ENCODE measurements around the gene TMEM259. TPM values are rescaled to one million over a fixed set of nuclear protein-coding genes. Genes with fewer than 3 reads are reported as not detected.

The TMEM259 gene
- total and polyA plus RNA-seq, 7 experiments from 2014 or later: 40.7 to 347 (median 302) TPM

DNA sequence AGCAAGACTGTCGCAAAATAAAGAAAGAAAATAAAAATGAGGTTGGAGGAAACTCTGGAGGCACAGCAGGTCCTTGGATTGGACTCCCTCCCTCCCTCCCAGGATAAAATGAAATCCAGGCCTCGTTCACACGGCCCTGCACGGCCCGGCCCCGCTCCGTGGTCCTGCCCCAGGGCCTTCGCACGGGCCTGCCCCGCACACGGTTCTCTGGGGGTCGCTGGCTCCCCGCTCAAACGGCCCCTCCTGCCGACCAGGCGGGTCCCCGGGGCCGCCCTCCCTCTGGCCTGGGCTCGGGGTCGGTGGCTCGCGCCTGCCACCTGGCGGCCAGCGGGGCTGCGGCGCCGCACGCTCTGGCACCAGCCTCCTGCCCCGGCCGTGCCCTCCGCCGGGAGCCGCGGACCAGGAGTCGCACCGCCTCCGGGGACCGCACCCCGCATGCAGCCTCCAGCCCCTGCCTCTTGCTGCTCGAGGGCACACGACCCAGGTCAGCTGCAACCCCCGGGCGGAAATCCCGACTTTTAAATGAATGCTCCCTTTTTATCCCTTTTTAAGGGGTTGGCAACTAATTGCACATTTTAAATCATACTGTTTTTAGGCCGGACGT, 38.3 kb downstream of the TMEM259 start:
- peak overlapping the region in 9 of 10 donors; percentile 20 to 98 (median 55) for H3K4me3 Mint-ChIP-seq
- ChIA-PET CTCF (interaction anchor here (0.7 to 6.8 kb wide), 9 partner anchors 12 to 213 kb away, joined by 3 to 106 read pairs (median 4); partner anchors contain the start of gene RNU6-2), POLR2A (interaction anchor here (0.6 to 2.8 kb wide), 3 partner anchors 13 to 420 kb away, joined by 3 to 28 read pairs (median 4); no protein-coding TSS in a partner anchor)
- Histone ChIP-seq H3K9me3 (ENCODE audit: control insufficient read depth in 2 of 3, low read length in 3 of 3) (no peaks in the 10 kb centered on the region), H3K27ac (ENCODE audit: low read depth, low read length) (peak overlapping the region; percentile 57), H3K27me3 (ENCODE audit: control insufficient read depth in 2 of 2, insufficient read depth in 2 of 2, low read length in 2 of 2) (no peaks in the 10 kb centered on the region), H3K36me3 (ENCODE audit: control insufficient read depth in 2 of 3, insufficient read depth in 3 of 3, low read length in 3 of 3) (peaks cover 0 to 24% (median 0%) of the 10 kb centered on the region in 3 experiments), H3K4me3 (ENCODE audit: low read length) (no peak overlapping the region), H3K4me1 (ENCODE audit: control insufficient read depth in 2 of 2, insufficient read depth in 2 of 2, low read length in 2 of 2) (peaks cover 4 to 17% of the 10 kb centered on the region in 2 donors)
- peak; percentile 84 for ATAC-seq
- H3K27me3 Mint-ChIP-seq: no peaks in the 10 kb centered on the region
- no peaks in the 10 kb centered on the region for H3K9me3 Mint-ChIP-seq
- H3K27ac Mint-ChIP-seq: peak overlapping the region in 6 of 9 donors; percentile 23 to 76 (median 43)
- peak; percentile 47 to 91 (median 70) for DNase-seq
- H3K36me3 Mint-ChIP-seq: peaks cover 0 to 4% (median 0%) of the 10 kb centered on the region in 5 donors
- peaks cover 6 to 21% (median 16%) of the 10 kb centered on the region in 7 donors for H3K4me1 Mint-ChIP-seq
- intact Hi-C loops (cut with micrococcal nuclease): loop anchor here (1.0 to 10.0 kb wide), 6 partner anchors 61 to 300 kb away; no protein-coding TSS in a partner anchor

DNA sequence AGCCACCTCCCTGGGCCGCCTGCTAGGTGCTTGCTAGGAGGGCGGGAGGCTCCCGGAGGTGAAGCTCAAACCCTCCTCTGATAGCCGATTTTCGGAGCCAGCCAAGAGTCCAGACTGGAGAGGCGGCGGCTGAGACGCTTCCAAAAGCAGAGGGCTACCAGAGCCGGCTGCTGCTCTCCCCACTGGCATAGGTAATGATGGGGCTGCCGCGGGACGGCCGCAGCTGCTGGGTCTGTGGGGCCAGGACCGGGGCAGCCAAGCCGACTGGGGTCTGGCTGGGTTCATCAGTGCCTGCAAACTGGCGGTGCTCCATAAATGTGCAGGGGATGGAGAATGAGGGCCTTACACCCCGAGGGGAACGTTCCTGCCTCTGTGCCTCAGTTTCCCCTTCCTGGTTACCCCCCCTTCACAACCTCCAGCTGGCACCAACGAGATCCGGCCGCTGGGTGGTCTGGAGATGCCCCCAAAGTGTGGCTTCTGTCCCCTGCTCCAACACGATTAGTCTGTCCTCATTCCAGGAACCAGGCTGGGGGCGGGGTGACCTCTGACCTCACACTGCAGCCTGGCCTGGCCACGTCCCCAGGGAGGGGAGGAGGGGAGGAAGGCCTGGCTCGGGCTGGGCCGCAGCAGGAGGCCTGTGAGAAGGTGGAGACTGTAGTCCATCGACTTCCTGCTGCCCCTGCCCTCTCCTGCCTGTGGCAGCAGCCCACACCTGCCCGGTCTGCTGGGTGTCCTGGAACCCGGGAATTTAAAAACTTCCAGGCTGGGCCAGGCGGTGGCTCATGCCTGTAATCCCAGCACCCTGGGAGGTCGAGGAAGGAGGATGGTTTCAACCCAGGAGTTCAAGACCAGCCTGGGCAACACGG, 40.6 kb downstream of the TMEM259 start:
- ChIA-PET POLR2A (interaction anchor here (1.9 kb wide), 1 partner anchor 57 kb away, joined by 13 read pairs; no protein-coding TSS in a partner anchor), CTCF (interaction anchor here (0.6 to 6.8 kb wide), 2 partner anchors 22 to 58 kb away, joined by 3 to 106 read pairs; no protein-coding TSS in a partner anchor)
- peaks cover 4 to 17% of the 10 kb centered on the region in 2 donors for H3K4me1 ChIP-seq (ENCODE audit: control insufficient read depth in 2 of 2, insufficient read depth in 2 of 2, low read length in 2 of 2)
- Mint-ChIP-seq H3K36me3 (no peaks in the 10 kb centered on the region), H3K9me3 (no peaks in the 10 kb centered on the region), H3K4me1 (peaks cover 5 to 17% (median 9%) of the 10 kb centered on the region in 7 donors), H3K4me3 (peak overlapping the region in 1 of 10 donors; percentile 14), H3K27ac (peak overlapping the region in 1 of 9 donors; percentile 84), H3K27me3 (no peaks in the 10 kb centered on the region)
- no peak overlapping the region for H3K4me3 ChIP-seq (ENCODE audit: low read length)
- H3K27ac ChIP-seq (ENCODE audit: low read depth, low read length): no peak overlapping the region
- peaks cover 0 to 6% (median 0%) of the 10 kb centered on the region in 3 experiments for H3K36me3 ChIP-seq (ENCODE audit: control insufficient read depth in 2 of 3, insufficient read depth in 3 of 3, low read length in 3 of 3)
- intact Hi-C loops (cut with micrococcal nuclease): loop anchor here (5.0 to 10.0 kb wide), 2 partner anchors 206 to 298 kb away; no protein-coding TSS in a partner anchor
- ATAC-seq: no peak
- DNase-seq: no peak
- no peaks in the 10 kb centered on the region for H3K9me3 ChIP-seq (ENCODE audit: control insufficient read depth in 2 of 3, low read length in 3 of 3)
- H3K27me3 ChIP-seq (ENCODE audit: control insufficient read depth in 2 of 2, insufficient read depth in 2 of 2, low read length in 2 of 2): no peaks in the 10 kb centered on the region

DNA sequence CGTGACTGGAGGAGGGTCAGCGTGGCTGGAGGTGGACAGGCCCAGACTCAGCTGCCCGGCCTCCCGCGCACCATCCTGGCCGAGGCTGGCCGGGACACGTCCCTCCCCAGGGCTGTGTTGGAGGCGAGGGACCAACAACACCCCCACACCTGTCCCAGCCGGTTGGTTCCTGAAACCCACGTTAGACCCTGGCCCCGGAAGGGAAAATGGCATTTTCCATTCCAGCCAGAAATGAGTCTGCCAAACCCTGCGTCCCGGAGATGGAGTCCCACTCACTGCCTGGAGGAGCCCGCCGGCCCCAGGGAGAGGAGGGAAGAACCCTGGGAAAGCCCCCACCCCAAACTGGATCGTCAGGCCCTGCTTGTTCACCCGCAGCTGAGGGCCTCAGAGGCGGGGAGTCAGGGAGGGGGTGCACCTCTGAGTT, 41.6 kb downstream of the TMEM259 start:
- DNase-seq: no peak
- no peaks in the 10 kb centered on the region for H3K9me3 ChIP-seq (ENCODE audit: control insufficient read depth in 2 of 3, low read length in 3 of 3)
- H3K4me3 ChIP-seq (ENCODE audit: low read length): no peak overlapping the region
- ChIA-PET CTCF (interaction anchor here (6.8 kb wide), 1 partner anchor 57 kb away, joined by 106 read pairs; no protein-coding TSS in a partner anchor), POLR2A (no interaction called here)
- no peak for ATAC-seq
- no peaks in the 10 kb centered on the region for H3K27me3 ChIP-seq (ENCODE audit: control insufficient read depth in 2 of 2, insufficient read depth in 2 of 2, low read length in 2 of 2)
- Mint-ChIP-seq H3K4me3 (no peak overlapping the region), H3K9me3 (no peaks in the 10 kb centered on the region), H3K36me3 (no peaks in the 10 kb centered on the region), H3K4me1 (peaks cover 0 to 8% (median 3%) of the 10 kb centered on the region in 7 donors), H3K27me3 (no peaks in the 10 kb centered on the region), H3K27ac (no peak overlapping the region)
- H3K27ac ChIP-seq (ENCODE audit: low read depth, low read length): no peak overlapping the region
- H3K4me1 ChIP-seq (ENCODE audit: control insufficient read depth in 2 of 2, insufficient read depth in 2 of 2, low read length in 2 of 2): peaks cover 4 to 13% of the 10 kb centered on the region in 2 donors
- H3K36me3 ChIP-seq (ENCODE audit: control insufficient read depth in 2 of 3, insufficient read depth in 3 of 3, low read length in 3 of 3): peaks cover 0 to 2% (median 0%) of the 10 kb centered on the region in 3 experiments
- intact Hi-C loops (cut with micrococcal nuclease): no loop called here

DNA sequence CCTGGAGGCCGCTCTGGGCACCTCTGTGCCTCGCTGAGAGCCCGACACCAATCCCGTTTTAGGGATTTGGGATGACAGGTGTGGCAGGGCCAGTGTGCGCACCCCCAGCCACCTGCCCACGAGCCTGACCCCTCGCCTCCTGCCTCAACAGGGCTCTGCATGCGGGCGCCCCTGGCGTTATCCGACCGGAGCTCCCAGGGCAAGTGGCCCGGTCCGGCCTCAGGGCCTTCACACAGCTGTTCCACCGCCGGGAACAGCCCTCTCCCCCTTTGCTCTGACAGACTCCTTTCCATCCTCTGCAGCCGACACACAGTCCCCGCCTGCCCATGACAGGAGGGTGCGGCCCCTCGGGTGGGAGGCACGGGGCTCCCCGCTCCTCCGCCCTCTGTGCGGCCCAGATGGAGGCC, 43.9 kb downstream of the TMEM259 start:
- no peak overlapping the region for H3K27ac Mint-ChIP-seq
- POLR2A ChIA-PET: interaction anchor here (1.2 kb wide), 1 partner anchor 53 kb away, joined by 4 read pairs; no protein-coding TSS in a partner anchor
- H3K27me3 ChIP-seq (ENCODE audit: control insufficient read depth in 2 of 2, insufficient read depth in 2 of 2, low read length in 2 of 2): no peaks in the 10 kb centered on the region
- intact Hi-C loops (cut with micrococcal nuclease): no loop called here
- no peak overlapping the region for H3K4me3 ChIP-seq (ENCODE audit: low read length)
- ATAC-seq (no peak), DNase-seq (no peak)
- H3K4me3 Mint-ChIP-seq: no peak overlapping the region
- H3K9me3 ChIP-seq (ENCODE audit: control insufficient read depth in 2 of 3, low read length in 3 of 3): no peaks in the 10 kb centered on the region
- no peaks in the 10 kb centered on the region for H3K36me3 ChIP-seq (ENCODE audit: control insufficient read depth in 2 of 3, insufficient read depth in 3 of 3, low read length in 3 of 3)
- no peaks in the 10 kb centered on the region for H3K27me3 Mint-ChIP-seq
- no peak overlapping the region for H3K27ac ChIP-seq (ENCODE audit: low read depth, low read length)
- H3K4me1 ChIP-seq (ENCODE audit: control insufficient read depth in 2 of 2, insufficient read depth in 2 of 2, low read length in 2 of 2): no peaks in the 10 kb centered on the region
- peaks cover 0 to 5% (median 5%) of the 10 kb centered on the region in 5 donors for H3K36me3 Mint-ChIP-seq
- CTCF ChIA-PET: no interaction called here
- no peaks in the 10 kb centered on the region for H3K9me3 Mint-ChIP-seq
- no peaks in the 10 kb centered on the region for H3K4me1 Mint-ChIP-seq

DNA sequence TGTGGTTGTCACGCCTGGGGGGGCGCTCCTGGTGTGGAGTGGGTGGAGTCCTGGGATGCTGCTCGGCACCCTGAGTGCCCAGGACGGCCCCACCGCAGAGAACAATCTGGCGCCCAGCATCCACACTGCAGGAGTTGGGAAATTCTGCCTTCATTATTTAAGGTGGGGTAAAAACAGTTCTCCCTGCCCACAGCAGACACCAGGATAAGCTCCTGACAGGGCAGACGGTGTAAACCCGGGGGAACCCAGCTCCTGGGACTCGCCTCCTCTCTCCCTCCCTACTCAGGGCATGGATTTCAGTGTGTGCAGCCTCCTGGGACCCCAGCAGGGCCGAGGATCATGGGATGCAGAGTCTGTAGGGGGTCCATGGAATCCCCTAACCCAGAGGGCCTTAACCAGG, 44.4 kb downstream of the TMEM259 start:
- DNase-seq (no peak), ATAC-seq (no peak)
- no peak overlapping the region for H3K27ac Mint-ChIP-seq
- no peaks in the 10 kb centered on the region for H3K9me3 Mint-ChIP-seq
- H3K27ac ChIP-seq (ENCODE audit: low read depth, low read length): no peak overlapping the region
- peaks cover 0 to 2% (median 0%) of the 10 kb centered on the region in 3 experiments for H3K9me3 ChIP-seq (ENCODE audit: control insufficient read depth in 2 of 3, low read length in 3 of 3)
- no peaks in the 10 kb centered on the region for H3K4me1 ChIP-seq (ENCODE audit: control insufficient read depth in 2 of 2, insufficient read depth in 2 of 2, low read length in 2 of 2)
- no peaks in the 10 kb centered on the region for H3K27me3 Mint-ChIP-seq
- H3K36me3 Mint-ChIP-seq: peaks cover 0 to 8% (median 5%) of the 10 kb centered on the region in 5 donors
- H3K4me1 Mint-ChIP-seq: no peaks in the 10 kb centered on the region
- POLR2A ChIA-PET: interaction anchor here (1.2 kb wide), 1 partner anchor 52 kb away, joined by 4 read pairs; no protein-coding TSS in a partner anchor
- intact Hi-C loops (cut with micrococcal nuclease): no loop called here
- H3K27me3 ChIP-seq (ENCODE audit: control insufficient read depth in 2 of 2, insufficient read depth in 2 of 2, low read length in 2 of 2): no peaks in the 10 kb centered on the region
- H3K4me3 Mint-ChIP-seq: no peak overlapping the region
- H3K4me3 ChIP-seq (ENCODE audit: low read length): no peak overlapping the region
- no peaks in the 10 kb centered on the region for H3K36me3 ChIP-seq (ENCODE audit: control insufficient read depth in 2 of 3, insufficient read depth in 3 of 3, low read length in 3 of 3)
- CTCF ChIA-PET: no interaction called here

DNA sequence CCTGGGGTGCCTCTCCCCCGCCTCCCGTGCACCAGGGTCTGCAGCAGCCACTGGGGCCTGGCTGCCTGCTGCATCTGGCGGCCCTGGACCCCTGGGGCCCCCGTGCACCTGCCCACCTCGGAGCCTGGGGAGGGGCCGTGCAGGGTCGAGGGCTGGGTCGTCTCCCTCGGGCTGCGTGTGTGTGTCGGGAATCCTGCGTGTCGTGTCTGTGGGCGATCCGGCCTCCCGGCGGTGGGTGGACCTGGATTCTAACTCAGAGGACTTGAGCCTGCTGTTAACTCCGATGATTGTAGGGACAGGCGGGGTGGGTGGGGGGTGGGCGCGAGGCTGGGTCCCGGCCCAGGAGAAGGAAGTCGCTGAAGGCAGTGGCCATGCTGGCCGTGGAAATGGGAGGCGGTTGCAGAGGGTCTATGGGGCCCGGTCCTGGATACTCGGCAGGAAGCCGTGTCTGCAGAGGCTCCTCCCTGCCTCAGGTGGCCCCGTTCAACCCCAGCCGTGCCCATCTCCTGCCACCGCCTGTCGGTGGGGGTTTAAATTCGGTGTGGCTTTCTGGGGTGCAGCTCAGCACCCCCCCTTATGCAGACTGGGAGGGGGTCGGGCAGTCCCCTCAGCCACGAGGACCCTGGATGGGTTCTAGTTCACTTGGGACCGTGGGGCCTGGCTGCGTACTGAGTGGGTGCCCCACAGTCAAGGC, 46.2 kb downstream of the TMEM259 start:
- DNase-seq (no peak), ATAC-seq (no peak)
- Mint-ChIP-seq H3K9me3 (peaks cover 0 to 6% (median 5%) of the 10 kb centered on the region in 11 donors), H3K27me3 (no peaks in the 10 kb centered on the region), H3K4me3 (no peak overlapping the region), H3K4me1 (no peaks in the 10 kb centered on the region), H3K27ac (no peak overlapping the region), H3K36me3 (peaks cover 4 to 19% (median 13%) of the 10 kb centered on the region in 5 donors)
- Histone ChIP-seq H3K27ac (ENCODE audit: low read depth, low read length) (no peak overlapping the region), H3K4me3 (ENCODE audit: low read length) (no peak overlapping the region), H3K36me3 (ENCODE audit: control insufficient read depth in 2 of 3, insufficient read depth in 3 of 3, low read length in 3 of 3) (peaks cover 0 to 9% (median 0%) of the 10 kb centered on the region in 3 experiments), H3K9me3 (ENCODE audit: control insufficient read depth in 2 of 3, low read length in 3 of 3) (peaks cover 0 to 13% (median 6%) of the 10 kb centered on the region in 3 experiments), H3K4me1 (ENCODE audit: control insufficient read depth in 2 of 2, insufficient read depth in 2 of 2, low read length in 2 of 2) (no peaks in the 10 kb centered on the region), H3K27me3 (ENCODE audit: control insufficient read depth in 2 of 2, insufficient read depth in 2 of 2, low read length in 2 of 2) (no peaks in the 10 kb centered on the region)
- CTCF ChIA-PET: no interaction called here
- intact Hi-C loops (cut with micrococcal nuclease): no loop called here
- POLR2A ChIA-PET: no interaction called here

Data from naive thymus-derived CD4-positive, alpha-beta T cell (primary cell).